GM19397 (cell line): ENCODE results near the gene HVCN1.
"Not testable (repeated sequence)": the region's sequence is repeated elsewhere in the genome, so short reads cannot be mapped to it uniquely, and the experiment has no call there.

ENCODE experiments used
- ATAC-seq: cut with Tn5 transposase; IDR thresholded peaks from one replicate; pipeline ENCODE4 v1.9.1; 2021; ENCODE audit warnings: mild to moderate bottlenecking, moderate library complexity; ENCODE audit not compliant: unreplicated experiment

Gene HVCN1, protein sequence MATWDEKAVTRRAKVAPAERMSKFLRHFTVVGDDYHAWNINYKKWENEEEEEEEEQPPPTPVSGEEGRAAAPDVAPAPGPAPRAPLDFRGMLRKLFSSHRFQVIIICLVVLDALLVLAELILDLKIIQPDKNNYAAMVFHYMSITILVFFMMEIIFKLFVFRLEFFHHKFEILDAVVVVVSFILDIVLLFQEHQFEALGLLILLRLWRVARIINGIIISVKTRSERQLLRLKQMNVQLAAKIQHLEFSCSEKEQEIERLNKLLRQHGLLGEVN

DNA sequence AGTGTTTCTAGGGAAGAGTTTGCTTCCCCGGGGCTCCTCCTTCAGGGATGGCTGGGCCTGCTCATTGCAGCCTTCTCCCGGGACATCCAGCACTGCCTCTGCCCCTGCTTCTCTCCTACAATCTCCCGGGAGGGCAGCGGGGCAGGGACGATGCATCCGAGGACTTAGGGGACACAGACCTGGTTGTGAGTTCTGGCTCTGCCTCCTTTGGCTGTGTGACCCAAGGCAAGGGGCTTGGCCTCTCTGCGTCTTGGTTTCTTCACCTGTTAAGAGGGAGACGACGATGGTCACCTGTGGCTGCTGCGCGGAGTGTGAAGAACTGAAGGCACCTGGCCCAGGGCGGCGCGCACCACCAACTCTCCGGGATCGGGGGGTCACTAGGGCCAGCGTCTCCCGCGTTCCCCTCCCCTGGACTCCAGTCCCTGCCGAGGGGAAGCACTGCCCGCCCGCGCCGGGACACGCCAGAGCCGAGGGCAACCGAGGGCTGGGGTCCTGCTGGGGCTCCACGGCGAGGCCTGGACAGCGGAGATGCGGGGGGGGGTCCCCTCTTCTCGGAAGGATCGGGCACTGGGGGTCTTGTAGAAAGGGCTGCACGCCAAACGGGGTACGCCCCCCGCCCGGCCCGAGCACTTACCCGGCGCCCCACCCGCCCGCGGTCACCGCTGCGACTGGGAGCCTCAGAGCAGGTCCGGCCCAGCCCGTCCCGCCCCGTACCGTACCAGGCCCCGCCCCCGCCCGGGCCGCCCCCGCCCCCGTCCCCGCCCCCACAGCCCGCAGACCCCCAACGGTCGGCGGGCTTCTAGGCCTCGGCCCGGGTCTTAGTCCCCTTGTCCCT is at the start of gene HVCN1:
Gene HVCN1, minus strand, starts transcription at position 670 of the 835 bp plus-strand sequence. CDS start 5,870 bp downstream, outside the sequence.
- ATAC-seq = no peak

DNA sequence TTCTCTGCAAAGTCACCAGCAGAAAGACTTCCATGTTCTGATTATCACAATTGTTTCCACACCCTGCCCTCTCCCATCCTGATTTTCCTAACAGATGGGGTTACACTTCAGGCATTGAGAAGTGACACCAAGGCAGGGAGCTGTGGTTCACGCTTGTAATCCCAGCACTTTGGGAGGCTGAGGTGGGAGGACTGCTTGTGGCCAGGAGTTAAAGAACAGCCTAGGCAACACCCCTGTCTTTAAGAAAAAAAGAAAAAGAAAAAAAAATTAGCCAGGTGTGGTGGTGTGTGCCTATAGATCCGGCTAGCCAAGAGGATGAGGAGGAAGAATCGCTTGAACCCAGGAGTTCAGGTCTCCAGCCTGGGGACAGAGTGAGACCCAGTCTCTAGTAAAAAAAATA is 48.6 kb upstream of the HVCN1 start:
- ATAC-seq = no peak

DNA sequence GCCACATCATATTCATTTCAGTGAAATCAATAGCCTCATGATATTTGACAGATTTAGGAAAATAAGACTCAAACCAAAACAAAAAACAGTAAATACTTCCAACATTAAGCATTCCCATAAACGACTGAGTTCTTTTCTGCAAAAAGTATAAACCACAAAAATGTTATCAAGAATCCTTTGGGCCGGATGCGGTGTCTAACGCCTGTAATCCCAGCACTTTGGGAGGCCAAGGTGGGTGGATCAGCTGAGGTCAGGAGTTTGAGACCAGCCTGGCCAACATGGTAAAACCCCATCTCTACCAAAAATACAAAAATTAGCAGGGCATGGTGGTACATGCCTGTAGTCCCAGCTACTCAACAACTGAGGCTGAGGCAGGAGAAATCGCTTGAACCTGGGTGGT is 48.1 kb upstream of the HVCN1 start:
- not testable (repeated sequence) for ATAC-seq

GRCh38 chr12:110733900-110734299 is 45.0 kb upstream of the HVCN1 start:
- ATAC-seq = no peak

DNA sequence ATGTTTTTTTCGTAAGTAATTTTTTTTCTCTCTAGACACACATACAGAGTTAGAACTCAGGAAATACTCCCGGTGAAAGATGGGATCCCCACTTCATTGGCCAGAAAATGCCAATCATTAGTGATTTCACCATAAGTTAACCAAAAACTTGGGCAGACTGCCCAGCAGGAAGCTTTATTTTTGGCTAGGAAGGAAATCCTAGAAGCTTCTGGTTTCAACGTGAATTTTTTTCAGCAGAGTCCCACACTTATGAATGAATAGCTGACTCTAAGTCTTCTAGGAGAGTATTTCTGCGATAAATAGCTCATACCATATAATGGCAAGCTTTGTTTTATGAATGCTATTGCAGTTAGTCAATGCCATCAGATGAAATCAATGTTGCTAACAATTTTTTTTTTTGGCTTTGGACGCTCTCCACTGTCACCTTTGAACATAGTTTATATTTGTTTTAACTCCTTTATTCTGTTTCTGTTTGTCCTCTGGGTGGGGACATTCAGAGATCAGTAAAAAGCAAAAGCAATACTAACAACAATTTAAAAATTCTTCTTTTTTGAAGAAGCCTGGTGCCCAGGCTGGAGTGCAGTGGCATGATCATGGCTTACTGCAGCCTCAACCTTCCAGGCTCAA is 44.3 kb upstream of the HVCN1 start:
- ATAC-seq = no peak

- no peak for ATAC-seq
Measured at GRCh38 chr12:110732572-110732971, 43.7 kb upstream of the HVCN1 start.

- no peak for ATAC-seq
Measured at GRCh38 chr12:110731479-110731878, 42.6 kb upstream of the HVCN1 start.

DNA sequence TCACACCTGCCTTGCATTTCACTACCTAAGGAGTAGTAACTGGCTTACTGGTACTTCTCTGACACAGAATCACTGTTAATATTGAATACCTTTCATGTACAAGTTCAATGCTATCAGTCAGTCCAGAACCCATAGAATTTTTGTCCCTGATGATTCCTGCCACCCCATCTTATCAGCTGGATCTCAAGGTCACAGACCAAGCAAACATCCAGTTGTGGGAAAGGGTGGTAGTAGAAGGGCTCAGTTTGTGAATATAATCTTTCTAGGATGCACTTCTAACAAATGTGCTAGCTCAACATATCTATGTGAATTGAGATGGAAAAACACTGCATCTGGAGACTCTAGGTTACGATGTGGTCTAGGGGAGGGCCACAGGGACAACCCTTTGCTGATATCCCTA is 39.7 kb upstream of the HVCN1 start:
- no peak for ATAC-seq

GRCh38 chr12:110726708-110727369 is 37.9 kb upstream of the HVCN1 start:
- no peak for ATAC-seq

GRCh38 chr12:110726028-110726427 is 37.1 kb upstream of the HVCN1 start:
- no peak for ATAC-seq

GRCh38 chr12:110725267-110725666 is 36.4 kb upstream of the HVCN1 start:
- ATAC-seq = no peak

GRCh38 chr12:110722892-110723291 is 34.0 kb upstream of the HVCN1 start:
- not testable (repeated sequence) for ATAC-seq

- ATAC-seq = no peak
Measured at GRCh38 chr12:110721570-110721969, 32.7 kb upstream of the HVCN1 start.

- no peak for ATAC-seq
Measured at GRCh38 chr12:110720516-110720915, 31.6 kb upstream of the HVCN1 start.

- no peak for ATAC-seq
Measured at GRCh38 chr12:110718222-110718908, 29.4 kb upstream of the HVCN1 start.

- no peak for ATAC-seq
Measured at GRCh38 chr12:110717037-110717436, 28.1 kb upstream of the HVCN1 start.

DNA sequence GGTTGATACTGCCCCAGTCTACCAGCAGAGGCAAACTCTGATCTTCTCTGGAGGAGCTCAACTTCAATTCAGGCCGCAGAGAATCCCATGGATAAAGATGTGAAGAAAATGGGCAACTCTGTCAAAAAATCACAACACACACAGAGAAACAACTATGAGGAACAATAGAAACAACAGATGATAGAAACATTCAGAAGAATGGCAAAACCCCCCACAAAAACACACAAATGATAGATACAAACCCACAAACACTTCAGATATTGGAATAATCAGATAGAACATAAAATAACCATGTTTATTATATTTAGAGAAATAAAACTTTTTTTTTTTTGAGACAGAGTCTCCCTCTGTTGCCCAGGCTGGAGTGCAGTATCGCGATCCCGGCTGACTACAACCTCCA is 20.0 kb upstream of the HVCN1 start:
- no peak for ATAC-seq

GRCh38 chr12:110705309-110705708 is 16.4 kb upstream of the HVCN1 start:
- ATAC-seq = no peak

- no peak for ATAC-seq
Measured at GRCh38 chr12:110704750-110705149, 15.8 kb upstream of the HVCN1 start.

DNA sequence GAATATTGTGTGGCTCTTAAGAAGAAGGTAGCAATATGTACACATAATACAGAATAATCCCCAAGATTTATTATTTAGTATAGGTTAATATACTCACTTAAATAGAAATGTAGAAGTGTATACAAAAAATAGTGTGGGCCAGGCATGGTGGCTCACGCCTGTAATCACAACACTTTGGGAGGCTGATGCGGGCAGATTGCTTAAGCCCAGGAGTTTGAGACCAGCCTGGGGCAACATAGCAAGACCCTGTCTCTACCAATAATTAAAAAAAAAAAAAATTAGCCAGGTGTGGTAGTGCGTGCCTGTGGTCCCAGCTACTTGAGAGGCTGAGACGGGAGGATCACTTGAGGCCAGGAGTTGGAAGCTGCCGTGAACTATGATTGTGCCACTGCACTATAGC is 15.3 kb upstream of the HVCN1 start:
- no peak for ATAC-seq

GRCh38 chr12:110702081-110702480 is 13.2 kb upstream of the HVCN1 start:
- ATAC-seq = no peak
